GM19452 (cell line): ENCODE measurements around the gene RPL3.

Experiments
- ATAC-seq: cut with Tn5 transposase; IDR thresholded peaks from one replicate; pipeline ENCODE4 v1.9.1; 2021; ENCODE audit not compliant: unreplicated experiment

RPL3 gene

DNA sequence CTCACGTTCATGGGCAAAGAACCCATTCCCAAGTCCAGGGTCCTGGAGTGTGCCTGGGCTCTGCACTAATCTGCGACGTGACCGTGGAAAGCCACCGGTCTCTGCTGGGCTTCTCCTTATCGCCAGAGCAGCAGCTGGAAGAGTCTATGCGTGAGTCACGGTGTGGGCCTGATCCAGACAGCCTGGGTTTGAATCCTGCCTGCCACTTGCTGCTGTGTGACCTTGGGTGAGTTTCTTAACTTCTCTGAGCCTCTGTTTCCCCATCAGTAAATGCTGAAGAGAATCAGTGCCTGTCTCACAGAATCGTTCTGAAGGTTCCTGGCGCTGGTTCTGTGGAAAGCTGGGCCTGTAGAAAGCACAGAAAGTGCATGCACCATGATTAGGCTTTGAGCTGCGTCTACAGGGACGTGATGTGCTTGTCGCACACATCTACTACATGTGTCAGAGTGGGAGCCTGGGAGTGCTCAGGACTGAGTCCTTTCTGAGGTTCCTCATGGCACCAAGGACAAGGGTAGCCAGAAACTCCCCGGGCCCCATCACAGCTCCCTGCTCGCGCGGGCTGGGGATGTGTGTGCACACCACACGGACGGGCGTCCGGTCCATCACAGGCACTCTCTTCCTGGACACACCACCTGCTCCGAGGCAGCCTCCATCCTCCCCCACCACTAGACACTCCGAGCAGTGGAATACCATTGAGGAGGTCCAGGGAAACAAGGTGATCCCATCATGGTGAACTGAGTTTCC is 54.1 kb downstream of the RPL3 start:
- no peak for ATAC-seq

DNA sequence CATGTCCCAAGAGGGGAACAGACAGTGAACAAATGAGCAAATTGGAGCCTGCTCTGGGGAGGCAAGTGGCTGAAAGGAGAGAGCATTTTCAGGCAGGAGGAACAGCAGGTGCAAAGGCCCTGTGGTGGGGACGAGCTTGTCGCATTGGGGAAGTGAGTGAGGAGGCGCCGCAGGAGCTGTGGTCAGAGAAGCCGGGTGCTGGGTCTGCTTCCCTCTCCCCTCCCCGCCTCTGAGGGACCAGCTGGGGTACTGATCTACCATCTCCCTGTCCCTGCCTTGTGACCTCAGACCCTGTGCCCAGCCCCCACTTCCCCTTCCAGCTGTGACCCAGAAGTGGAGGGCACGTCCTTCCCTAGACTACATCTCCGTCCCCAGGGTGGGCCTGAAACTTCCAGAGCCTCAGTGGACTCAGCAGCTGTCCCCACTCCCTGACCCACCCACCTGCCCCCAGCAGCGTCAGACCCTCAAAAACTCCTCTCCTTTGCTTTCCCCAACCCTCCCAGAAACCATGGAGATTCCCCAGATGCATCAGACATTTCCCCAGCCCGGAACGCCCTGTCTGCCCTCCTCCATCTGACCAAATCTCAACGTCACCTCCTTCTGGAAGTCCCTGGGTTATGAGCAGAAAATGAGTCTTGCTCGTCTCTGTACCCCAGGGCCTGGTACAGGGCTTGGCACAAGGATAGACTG is 54.9 kb downstream of the RPL3 start:
- ATAC-seq: no peak

DNA sequence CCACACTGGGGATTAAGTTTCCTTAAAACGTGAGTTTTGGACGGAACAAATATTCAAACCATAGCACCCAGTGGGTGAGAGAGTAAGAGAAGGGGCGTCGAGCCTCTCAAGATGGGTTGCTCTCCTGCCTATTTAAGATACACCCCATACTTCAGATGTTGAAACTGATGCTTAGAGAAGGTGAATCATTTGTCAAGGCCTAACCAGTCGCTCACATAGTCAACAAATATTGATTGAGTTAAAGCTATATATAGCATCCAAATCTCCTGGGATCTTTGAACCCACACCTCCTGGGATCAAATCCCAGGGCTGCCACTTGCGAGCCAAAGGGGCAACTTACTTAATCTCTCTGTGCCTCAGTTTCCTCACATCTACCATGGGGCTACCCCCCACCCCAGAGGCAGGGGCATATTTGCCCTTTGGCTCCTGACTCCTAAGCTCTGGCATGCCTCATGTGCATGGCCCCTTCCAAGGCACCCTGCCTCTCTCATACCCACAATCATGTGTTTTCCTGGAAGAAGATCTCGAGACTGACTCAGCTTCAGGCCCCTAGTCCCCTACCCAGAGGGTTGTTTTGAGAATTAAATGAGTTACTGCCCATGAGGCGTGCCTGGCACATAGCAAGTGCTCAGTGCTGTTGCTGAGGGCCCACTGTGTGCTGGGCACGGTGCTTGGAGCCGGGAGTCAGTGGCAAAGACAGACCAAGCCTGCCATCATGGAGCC is 55.6 kb downstream of the RPL3 start:
- no peak for ATAC-seq
